ENCODE data around the gene IRAK4. TPM values are rescaled to one million over a fixed set of nuclear protein-coding genes. Genes with fewer than 3 reads are reported as not detected.
"Not testable (repeated sequence)": the region's sequence is repeated elsewhere in the genome, so short reads cannot be mapped to it uniquely, and the experiment has no call there.

The IRAK4 gene
- 4.1 TPM for total RNA-seq

DNA sequence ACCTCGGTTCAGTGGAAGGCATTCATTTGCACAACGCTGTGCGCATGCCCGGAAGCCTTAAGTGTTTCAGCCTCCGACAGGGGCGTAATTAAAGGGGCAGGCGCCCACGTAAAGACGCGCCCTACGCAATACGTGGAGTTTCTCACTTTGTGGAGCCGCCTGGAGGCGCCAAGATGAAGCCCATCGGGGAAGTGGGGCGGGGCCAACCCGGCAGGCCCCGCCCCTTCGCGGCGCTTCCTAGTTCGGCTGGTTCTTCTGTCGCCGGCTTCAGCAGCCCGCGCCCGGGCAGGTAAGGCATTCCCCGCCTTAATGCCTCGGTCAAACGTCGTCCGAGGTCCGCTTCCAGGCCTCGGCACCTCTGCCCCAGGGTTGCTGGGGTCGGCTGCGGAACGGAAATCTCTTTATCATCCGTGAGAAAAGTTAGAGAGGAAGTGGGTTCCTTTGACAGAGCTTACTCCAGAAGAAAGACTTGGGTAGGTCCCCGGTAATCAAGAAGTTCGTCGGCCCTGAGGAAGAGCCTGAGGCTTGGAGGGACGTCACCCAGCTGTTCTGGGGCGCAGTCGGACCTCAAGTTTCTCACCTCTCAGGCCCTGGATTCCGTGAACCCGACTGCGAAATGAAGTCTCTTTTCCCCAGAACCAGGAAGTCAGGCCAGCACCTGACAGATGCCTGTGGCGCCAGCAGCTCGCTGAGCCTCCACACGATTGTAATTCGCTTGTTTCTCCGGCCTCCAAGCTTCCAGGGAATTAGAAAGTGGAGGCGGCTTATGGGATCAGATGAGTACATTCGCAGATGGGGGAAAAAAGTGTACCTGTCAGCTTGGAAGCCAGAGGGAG, at the start of gene IRAK4, which contains the start of gene PUS7L:
IRAK4 (plus strand) TSS at position 224 of the 836 bp plus-strand sequence. CDS start 9,161 bp downstream, outside the sequence.
PUS7L (minus strand) TSS at position 63 of the 836 bp plus-strand sequence. CDS start 3,545 bp downstream, outside the sequence.
- FAIRE-seq: no peak
- peak; percentile 73 to 90 for DNase-seq (ENCODE audit: low spot score in 2 of 2)

DNA sequence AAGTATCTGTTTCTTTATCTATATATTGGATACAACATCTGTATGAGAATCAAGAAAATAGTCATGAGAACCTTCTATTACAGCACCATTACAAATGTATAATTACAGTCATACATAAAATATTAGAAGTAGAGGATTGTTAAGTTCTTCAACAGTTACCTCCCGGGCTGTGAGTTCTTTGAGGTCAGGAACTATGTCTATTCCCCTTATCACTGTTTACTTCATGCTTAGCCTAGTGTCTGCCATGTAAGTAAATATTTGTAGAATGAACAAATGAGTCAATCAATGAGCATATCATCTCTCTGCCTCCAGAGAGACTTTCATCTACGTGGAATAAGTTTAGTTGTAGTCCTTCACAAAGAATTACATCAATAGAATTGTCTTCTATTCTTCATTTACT, 47.4 kb upstream of the IRAK4 start:
- FAIRE-seq (no peak), DNase-seq (ENCODE audit: low spot score in 2 of 2) (no peak)

DNA sequence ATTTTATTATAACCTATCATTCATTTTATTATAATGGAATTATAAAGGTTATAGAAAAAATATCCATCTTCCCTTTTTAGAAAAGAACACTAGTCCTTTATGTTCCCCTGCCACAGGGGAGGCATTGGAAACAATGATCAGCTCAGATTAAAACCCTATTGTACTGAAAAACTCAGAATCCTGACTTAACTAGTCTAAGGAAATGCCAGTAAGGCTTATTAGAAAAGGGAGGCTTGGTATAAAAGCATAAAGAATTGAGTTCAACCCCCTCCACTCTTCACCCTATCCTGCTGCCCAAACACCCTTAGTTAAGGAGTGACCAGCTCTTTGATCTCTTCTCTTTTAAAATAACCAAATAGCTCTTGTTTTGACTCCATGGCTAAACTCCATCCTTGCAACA, 36.1 kb upstream of the IRAK4 start:
- no peak for DNase-seq (ENCODE audit: low spot score in 2 of 2)
- no peak for FAIRE-seq

DNA sequence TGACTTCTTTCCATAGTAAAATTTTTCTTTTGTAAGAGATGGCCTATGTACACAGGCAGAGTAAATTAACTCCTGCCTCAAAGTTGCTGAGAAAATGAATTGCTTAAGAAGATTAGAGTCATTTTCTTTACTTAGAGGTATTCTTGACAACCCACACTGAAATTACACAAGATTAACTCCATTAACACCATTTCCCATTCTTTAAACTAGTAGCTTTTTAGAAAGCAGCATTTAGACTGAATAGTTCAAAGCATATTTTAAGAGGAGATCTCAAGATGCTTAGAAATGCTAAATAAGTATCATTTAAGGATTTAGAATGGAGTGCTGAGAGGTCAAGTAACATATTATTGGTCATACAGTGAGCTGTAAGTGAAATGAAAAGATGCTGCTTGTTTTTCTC, 35.6 kb upstream of the IRAK4 start:
- FAIRE-seq: no peak
- DNase-seq (ENCODE audit: low spot score in 2 of 2): no peak

DNA sequence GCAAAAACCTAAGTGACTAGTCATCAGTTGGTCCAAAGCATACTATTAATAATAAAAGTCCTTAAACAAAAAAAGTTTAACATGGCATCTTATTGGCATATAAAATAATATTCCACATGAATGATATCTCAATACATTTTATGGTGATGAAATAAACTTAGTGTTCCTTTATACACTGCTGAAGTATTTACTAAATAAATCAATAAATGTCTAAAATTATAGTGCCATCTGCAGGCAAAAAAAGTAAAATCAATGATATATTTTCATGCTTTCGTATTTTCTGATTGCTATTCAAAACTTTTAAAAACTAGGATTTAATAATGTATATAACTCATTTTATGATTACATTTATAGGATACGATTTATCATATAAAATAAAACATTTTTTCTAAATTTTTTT, 30.6 kb upstream of the IRAK4 start:
- peak; percentile 98 for FAIRE-seq
- no peak for DNase-seq (ENCODE audit: low spot score in 2 of 2)

DNA sequence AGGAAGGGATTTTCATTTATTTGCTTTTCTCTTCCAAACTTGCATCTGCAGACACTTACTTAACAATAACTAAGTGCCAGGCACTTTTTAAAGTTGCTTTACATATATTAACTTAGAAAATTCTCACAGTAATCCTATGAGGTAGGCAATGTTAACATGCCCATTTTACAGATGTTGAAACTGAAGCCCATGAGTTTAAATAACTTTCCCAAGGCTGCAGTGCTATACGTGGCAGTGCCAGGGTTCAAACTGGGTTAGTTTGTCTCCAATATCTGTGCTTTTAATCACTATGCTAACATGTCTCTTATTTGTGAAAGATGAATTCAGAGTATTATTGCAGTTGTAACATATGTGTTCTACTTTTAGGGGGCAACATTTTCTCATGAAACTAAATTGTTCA, 30.1 kb upstream of the IRAK4 start:
- DNase-seq (ENCODE audit: low spot score in 2 of 2) (no peak), FAIRE-seq (no peak)

DNA sequence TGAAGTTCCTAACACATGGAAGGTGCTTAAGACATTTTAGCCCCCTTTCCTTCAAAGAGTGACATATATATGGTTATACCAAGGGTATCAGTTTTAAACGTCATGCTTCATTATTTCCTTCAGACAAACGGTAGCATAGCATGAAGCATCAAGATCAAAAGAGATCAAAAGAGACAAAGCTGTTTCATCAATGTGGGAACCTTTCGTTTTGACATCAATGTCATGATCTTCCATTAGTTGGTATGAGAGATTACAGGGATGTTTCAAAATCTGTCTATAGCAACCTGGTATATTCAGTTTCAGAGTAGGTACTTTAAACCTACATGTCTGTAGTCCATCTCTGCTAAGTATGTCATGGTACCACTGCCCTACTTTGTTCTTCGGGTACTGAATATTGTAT, 28.5 kb upstream of the IRAK4 start:
- DNase-seq (ENCODE audit: low spot score in 2 of 2): no peak
- no peak for FAIRE-seq

DNA sequence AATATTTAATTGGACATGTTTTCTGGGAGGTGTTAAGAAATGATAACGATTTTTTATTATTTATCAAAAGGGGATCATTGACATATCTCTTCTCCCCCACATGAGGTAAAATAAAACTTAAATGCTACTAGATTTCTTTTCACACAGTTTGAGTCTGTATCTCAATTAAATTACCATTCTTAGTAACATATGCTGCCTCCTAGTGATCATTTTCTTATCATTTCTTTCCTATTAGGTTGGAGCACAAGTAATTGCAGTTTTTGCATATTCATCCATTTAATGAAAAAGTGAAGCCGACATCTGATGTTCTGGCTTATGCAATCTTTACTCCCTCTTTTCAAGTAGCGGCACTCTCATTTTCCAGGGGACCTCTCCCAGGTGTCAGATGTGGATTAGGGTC, 25.1 kb upstream of the IRAK4 start:
- DNase-seq (ENCODE audit: low spot score in 2 of 2) (no peak), FAIRE-seq (no peak)

DNA sequence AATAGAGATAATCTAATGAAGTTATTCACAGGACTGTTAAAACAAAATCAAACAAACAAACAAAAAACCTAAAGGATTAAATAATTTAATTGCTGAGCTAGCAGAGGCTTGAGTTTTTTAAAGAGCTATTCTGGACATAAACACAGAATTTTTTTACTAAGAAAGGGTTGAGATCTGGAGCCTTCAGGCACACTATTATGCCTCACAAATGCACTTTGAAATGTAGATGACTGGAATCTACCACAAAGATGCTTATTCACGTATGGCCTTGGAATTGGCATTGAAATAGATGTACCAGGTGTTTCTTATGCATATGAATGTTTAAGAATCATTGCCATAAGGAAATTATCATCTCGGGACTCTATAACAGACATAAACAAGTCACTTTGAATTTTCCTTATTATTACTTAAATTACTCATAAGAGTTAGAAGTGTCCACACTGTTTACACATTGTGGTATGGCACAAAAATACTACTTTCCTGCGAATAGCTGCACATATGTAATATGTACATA, 21.8 kb upstream of the IRAK4 start:
- DNase-seq (ENCODE audit: low spot score in 2 of 2) (no peak), FAIRE-seq (no peak)

DNA sequence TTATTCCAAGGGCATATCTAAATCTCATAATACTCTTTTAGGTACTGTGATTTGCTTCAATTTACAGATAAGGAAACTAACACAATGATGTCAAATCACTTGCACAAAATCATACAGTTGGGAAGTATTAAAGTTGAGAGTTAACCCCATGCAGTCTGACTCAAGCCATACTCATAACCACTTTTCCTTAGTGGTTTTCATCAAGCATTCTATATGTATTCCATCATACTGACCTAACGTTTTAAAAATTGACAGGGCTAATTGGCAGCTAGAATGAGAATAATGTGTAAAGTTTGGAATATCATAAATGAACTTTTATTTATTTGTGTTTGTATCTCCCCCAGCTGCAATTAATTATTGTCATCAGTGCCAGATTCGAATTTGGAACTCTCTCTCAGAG, 21.1 kb upstream of the IRAK4 start:
- DNase-seq (ENCODE audit: low spot score in 2 of 2) (no peak), FAIRE-seq (no peak)

DNA sequence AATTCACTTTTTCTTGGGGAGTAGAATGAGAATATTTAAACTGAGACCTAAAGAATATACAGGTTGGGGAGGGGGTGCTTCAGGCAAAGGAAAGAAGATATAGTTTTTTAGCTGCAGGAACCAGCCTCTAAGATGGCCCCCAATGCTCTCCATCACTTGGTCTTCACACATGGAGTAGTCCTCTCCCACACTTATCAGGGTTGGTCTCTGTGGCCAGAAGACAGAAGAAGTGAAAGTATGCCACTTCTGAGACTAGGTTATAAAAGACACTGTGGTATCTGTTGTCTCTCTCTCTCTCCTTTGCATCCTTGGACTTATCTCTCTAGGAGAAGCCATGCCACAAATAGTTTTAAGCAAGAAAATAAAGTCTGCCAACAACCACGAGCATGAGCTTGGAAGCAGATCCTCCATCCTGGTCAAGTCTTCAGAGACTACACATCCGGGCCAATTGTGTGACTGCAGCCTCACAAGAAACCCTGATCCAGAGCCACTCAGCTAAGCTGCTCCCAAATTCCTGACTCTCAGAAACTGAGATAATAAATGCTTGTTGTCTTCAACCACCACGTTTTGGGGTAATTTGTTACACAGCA, 18.1 kb upstream of the IRAK4 start:
- DNase-seq (ENCODE audit: low spot score in 2 of 2) (no peak), FAIRE-seq (no peak)

DNA sequence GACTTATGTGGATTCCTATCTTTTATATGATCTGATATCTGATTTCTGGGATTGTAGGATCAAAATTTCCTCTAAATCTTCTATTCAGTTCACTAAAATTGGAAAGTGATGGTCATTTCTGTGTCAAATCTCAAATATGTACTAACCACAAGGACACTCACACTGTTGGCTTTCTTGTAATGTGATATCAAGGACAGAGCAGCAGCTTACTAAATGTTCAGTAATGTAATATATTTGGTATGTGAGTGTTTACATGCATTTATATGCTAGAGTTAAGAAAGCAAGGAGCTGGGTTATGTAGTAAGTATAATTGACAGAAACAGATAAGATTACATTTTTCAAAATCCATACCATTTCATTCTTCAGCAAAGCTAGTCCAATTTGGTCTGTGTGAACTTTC, 16.6 kb upstream of the IRAK4 start:
- FAIRE-seq (no peak), DNase-seq (ENCODE audit: low spot score in 2 of 2) (no peak)

DNA sequence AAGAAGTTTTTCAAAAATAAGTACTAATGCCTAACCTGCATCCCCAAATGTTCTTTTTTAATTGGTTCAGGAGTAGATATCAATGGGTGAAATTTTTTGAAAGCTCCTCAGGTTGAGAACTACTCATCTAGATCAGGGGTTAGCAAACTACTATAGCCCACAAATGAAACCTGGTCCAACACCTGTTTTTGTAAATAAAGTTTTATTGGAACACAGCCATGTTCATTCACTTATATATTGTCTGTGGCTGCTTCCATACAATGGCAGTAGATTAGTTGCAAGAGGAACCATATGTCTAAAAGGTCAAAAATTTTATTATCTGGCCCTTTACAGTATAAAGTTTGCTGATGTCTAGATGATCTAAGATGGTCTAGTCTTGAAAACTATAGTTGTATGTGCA, 13.9 kb upstream of the IRAK4 start:
- FAIRE-seq: no peak
- no peak for DNase-seq (ENCODE audit: low spot score in 2 of 2)

DNA sequence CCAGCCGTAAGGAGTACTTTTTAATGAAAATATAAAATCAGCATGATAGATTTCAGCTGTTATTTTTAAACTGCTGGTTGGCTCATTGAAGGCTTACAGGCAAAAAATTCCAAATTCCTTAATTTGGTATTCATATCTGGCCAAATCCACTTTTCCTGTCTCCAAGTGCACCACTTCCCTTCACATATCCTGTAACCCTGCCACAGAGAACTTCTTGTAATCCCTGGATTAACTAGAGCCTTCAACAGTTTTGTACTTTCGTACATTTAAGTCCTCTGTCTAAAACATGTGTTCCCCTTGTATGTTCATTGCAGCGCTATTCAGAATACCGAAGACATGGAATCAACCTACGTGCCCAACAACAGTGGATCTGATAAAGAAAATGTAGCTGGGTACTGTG, 9.7 kb upstream of the IRAK4 start:
- DNase-seq (ENCODE audit: low spot score in 2 of 2): no peak
- no peak for FAIRE-seq

DNA sequence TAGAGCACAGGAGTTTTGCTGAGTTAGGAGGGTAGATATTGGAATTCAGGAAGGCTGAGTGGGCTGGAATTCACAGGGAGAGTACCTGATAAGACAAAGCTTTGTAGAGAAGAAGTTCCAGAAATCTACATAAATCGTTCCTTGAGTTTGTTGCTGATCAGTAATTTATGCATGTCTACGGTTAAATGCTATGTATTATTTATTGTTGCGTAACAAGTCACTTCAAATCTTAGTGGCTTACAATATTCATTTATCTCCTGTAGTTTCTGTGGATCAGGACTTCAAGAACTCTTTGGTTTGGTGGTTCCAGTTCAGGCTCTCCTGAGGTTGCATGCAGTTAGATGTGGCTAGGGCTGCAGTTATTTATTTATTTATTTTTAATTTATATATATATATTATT, 7.9 kb upstream of the IRAK4 start:
- no peak for FAIRE-seq
- no peak for DNase-seq (ENCODE audit: low spot score in 2 of 2)

DNA sequence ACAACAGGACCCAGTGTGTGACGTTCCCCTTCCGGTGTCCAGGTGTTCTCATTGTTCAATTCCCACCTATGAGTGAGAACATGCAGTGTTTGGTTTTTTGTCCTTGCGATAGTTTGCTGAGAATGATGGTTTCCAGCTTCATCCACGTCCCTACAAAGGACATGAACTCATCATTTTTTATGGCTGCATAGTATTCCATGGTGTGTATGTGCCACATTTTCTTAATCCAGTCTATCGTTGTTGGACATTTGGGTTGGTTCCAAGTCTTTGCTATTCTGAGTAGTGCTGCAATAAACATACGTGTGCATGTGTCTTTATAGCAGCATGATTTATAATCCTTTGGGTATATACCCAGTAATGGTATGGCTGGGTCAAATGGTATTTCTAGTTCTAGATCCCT, 7.4 kb upstream of the IRAK4 start:
- not testable (repeated sequence) for FAIRE-seq; DNase-seq (ENCODE audit: low spot score in 2 of 2)

DNA sequence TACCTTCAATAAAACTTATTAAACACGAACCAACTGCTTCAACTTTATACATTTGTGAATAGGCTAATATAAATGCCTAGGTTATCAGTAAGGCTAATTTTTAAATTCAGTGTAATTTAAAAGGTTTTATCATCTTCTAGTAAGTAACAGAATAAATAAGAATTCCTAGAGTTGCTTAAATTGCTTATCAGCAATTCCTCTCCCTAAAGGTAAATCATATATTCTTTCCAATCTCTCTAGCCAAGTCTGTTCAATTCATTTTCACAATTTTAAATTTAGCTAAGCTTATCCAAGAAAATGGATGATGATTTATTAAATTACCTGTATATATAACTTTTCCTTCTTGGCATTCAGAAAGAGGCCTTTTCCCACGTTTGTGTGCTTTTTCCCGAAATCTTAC, 4.7 kb upstream of the IRAK4 start:
- no peak for DNase-seq (ENCODE audit: low spot score in 2 of 2)
- no peak for FAIRE-seq

DNA sequence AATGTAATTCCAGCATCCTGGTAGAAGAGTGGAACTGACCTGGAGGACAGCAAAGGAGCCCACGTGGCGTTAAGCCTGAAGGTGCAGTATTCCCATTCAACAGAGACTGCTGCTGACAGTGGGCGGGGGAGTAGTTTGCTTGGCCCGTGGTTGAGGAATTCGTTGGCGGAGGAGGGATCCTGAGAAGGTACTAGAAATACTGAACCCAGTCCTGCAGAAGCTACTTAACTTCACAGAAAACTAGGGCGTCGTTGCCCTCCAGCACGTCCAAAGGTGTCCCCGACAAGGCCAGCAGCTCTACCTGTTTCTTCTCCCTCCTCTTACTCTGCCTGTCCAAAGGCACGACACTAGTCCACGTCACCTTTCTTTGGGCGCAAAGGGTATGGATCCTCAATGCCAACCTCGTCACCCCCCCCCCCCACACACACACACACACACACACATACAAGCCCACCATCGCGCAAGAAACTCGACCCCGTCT, 464 bp upstream of the IRAK4 start:
- DNase-seq (ENCODE audit: low spot score in 2 of 2) (peak; percentile 22 to 49), FAIRE-seq (no peak)

DNA sequence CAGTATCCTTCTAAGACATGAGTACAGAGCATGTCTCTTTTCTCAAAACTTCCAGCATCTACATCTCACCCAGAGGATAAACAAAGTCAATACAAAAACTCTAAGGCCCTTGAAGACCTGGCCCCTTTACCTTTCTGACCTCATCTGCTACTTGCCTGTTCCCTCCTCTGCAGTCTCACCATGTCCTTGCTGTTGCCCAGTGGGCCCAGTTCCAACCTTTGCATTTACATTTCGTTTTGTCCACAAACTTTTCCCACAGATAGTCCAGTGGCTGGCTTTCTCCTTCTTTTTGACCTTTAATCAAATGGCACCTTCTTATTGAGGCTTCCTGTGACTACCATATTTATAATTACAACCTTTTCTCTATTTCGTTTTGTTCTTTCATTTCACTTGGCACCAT, 1.6 kb downstream of the IRAK4 start:
- no peak for FAIRE-seq
- DNase-seq (ENCODE audit: low spot score in 2 of 2): no peak

DNA sequence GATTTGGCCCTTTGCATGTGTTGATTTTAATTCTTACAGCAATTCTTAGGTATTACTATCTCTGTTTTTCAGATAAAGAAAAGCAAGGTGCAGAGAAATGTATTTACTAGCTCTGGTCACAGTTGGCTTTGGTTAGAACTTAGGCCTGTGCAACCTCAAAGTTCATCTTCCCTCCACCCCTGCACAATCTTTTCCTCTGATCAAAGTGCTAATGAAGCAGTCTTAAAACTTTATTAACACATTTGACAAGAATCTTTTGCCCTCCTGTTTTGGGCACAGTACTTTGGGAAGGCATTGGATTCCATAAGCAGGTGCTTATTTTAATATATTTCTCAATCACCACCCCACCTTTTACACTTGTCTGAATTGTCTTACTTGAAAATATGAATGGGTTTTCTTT, 2.7 kb downstream of the IRAK4 start:
- FAIRE-seq: no peak
- DNase-seq (ENCODE audit: low spot score in 2 of 2): no peak

DNA sequence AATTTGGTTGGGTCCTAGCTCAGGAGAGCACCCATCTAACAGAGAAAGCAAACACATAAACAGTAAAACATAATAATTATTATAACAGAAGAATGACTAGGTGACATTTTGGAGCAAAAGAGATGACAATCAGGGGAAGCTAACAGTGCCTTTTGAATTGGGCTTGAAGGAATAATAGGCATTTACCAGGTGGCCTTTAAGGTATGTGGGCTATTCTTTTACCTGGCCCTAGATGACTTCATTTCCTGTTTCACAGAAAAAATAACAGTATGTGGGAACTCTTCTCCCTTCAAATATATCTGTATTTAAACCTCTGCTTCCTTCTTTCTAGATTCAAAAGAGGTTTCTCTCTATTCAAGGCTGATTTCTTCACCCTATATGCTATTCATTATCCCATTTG, 3.8 kb downstream of the IRAK4 start:
- FAIRE-seq (no peak), DNase-seq (ENCODE audit: low spot score in 2 of 2) (no peak)

DNA sequence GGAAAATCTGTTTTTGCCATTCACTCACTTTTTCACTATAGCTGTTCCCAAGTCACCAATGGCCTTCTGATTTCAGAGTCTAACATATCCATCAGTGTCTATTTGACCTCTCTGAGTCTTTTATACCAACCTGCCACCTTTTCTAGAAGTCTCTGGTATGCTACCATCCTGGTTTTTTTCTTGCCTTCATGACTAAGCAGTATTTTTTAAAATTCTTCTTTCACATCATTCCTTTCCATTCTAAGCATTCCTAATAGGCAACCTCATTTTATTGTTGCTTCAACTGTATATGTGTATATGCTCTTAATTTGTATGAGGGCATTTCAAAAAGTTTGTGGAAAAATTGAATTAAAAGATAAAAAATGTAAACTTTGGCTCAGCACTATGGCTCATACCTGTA, 5.0 kb downstream of the IRAK4 start:
- DNase-seq (ENCODE audit: low spot score in 2 of 2): no peak
- no peak for FAIRE-seq
